KOPT-K1 (cell line): Measurements from ENCODE around the gene HS6ST3.

Experiments
- H3K27ac ChIP-seq: fragments of 200-600 bp; sonication (generic); 2 replicates; pipeline ENCODE4 v1.5.1; 2016; ENCODE audit warnings: antibody characterized with exemption, mild to moderate bottlenecking, low read depth, low read length; ENCODE audit not compliant: poor library complexity, severe bottlenecking
- H3K36me3 ChIP-seq: fragments of 200-600 bp; sonication (generic); 2 replicates; pipeline ENCODE4 v1.5.1; 2017; ENCODE audit warnings: antibody characterized with exemption, mild to moderate bottlenecking, low read length, moderate library complexity; ENCODE audit not compliant: insufficient read depth
- H3K9me3 ChIP-seq: fragments of 200-600 bp; sonication (generic); 2 replicates; pipeline ENCODE4 v1.5.1; 2017; ENCODE audit warnings: antibody characterized with exemption, low read length, mild to moderate bottlenecking; ENCODE audit not compliant: insufficient read depth, poor library complexity, severe bottlenecking

HS6ST3 gene

GRCh38 chr13:96532804-96533203, 442.9 kb downstream of the HS6ST3 start:
- no peaks in the 10 kb centered on the region for H3K36me3 ChIP-seq
- no peak overlapping the region for H3K27ac ChIP-seq
- no peaks in the 10 kb centered on the region for H3K9me3 ChIP-seq

DNA sequence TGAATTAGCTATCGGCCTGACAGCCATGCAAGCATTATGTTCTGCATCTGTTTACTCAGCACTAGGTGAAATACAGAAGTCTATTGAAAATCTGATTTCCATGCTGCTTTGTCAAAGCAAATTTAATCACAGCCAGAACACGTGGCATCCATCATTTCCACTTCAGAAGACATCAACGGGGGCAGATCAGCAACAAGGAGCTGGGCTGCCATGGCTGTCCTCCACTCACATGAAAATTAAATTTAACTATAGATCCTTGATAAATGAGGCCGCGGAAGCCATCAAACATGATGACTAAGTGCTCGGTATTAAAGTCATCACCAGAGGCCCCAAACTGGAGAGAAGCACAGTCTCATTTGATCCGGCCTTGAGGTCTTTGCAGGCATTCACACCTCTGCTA, 443.5 kb downstream of the HS6ST3 start:
- Histone ChIP-seq H3K36me3 (no peaks in the 10 kb centered on the region), H3K9me3 (no peaks in the 10 kb centered on the region), H3K27ac (no peak overlapping the region)

- Histone ChIP-seq H3K9me3 (no peaks in the 10 kb centered on the region), H3K27ac (no peak overlapping the region), H3K36me3 (no peaks in the 10 kb centered on the region)
Observed at GRCh38 chr13:96539791-96540190, 449.9 kb downstream of the HS6ST3 start.

GRCh38 chr13:96540670-96541069, 450.8 kb downstream of the HS6ST3 start:
- H3K36me3 ChIP-seq: no peaks in the 10 kb centered on the region
- no peak overlapping the region for H3K27ac ChIP-seq
- H3K9me3 ChIP-seq: no peaks in the 10 kb centered on the region

DNA sequence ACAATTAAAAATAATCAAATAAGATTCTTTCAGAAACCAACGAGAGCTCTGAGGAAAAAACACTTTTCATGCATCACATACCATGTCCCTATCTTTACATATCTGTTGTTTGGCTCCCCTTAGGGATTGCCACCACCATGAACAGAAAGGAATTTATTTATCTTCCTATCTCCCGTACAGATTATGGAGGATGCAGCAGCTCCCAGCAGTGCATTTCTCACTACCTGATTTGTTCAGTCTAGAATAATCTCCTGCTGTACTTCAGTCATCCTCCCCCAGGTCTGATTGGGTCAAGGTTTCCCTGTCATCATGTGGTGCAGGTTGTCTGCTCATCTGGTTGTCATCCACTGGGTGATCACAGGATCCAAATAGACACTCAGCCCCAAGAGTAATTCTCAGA, 453.1 kb downstream of the HS6ST3 start:
- H3K9me3 ChIP-seq: no peaks in the 10 kb centered on the region
- no peak overlapping the region for H3K27ac ChIP-seq
- no peaks in the 10 kb centered on the region for H3K36me3 ChIP-seq

DNA sequence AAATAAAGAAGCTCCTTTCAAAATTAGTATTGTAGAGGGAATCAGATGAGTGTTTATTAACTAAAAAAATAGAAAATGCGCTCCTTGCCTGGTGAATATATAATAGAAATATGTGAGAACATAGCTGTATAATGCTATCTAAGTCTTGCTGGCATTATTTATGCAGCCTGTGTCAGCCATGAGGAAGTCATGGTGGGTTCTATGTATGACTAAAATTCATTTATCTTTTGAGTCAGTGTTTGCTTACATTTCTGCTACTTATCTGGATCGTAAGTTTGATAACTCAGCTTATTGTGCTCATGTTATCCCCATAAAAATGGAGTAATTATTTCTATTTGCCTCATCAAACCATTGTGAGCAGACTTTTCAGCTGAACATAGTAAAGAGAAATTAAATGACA, 455.1 kb downstream of the HS6ST3 start:
- H3K9me3 ChIP-seq: no peaks in the 10 kb centered on the region
- H3K27ac ChIP-seq: no peak overlapping the region
- H3K36me3 ChIP-seq: no peaks in the 10 kb centered on the region

- Histone ChIP-seq H3K36me3 (no peaks in the 10 kb centered on the region), H3K27ac (no peak overlapping the region), H3K9me3 (no peaks in the 10 kb centered on the region)
Observed at GRCh38 chr13:96546463-96546862, 456.6 kb downstream of the HS6ST3 start.

DNA sequence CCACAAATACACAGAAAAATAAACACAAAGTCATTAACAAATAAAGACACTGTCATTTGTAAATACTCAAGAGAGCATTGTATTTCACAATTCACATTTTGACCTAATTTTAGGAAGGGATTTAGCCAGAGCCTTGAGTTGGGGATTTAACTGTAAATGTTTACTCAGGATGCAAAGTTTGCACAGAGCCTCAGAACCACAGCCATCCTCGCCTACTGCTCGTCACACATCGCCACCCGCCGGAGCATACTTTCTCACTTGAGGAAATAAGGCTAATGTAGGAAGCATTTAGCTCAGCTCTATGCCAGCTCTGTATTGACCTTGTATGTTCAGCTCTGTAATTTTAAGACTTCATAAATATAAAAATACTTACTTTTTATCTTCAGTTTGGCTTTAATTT, 461.6 kb downstream of the HS6ST3 start:
- Histone ChIP-seq H3K36me3 (no peaks in the 10 kb centered on the region), H3K27ac (no peak overlapping the region), H3K9me3 (no peaks in the 10 kb centered on the region)

DNA sequence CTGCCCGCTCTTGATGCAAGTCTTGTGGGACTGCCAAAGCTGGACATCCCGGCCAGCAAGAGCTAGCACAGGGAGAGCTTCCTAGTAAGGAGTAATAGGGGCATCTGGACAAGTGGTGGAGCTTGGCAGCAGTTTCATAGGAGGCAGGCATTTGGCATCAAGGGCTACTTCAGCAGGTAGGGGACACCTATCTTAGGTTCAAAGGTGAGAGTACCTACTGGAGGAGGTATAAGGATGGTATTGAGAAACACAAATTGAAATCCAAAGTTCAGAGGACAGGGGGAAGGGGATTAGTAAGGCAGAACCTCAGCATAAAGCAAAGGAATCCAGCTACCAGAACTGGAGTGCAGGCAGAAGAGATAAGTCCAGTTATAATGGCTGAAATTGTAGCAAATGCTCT, 462.7 kb downstream of the HS6ST3 start:
- no peaks in the 10 kb centered on the region for H3K36me3 ChIP-seq
- H3K27ac ChIP-seq: no peak overlapping the region
- no peaks in the 10 kb centered on the region for H3K9me3 ChIP-seq

- Histone ChIP-seq H3K36me3 (no peaks in the 10 kb centered on the region), H3K27ac (no peak overlapping the region), H3K9me3 (no peaks in the 10 kb centered on the region)
Observed at GRCh38 chr13:96553796-96554195, 463.9 kb downstream of the HS6ST3 start.

- H3K27ac ChIP-seq: no peak overlapping the region
- no peaks in the 10 kb centered on the region for H3K36me3 ChIP-seq
- no peaks in the 10 kb centered on the region for H3K9me3 ChIP-seq
Observed at GRCh38 chr13:96573563-96573962, 483.7 kb downstream of the HS6ST3 start.

DNA sequence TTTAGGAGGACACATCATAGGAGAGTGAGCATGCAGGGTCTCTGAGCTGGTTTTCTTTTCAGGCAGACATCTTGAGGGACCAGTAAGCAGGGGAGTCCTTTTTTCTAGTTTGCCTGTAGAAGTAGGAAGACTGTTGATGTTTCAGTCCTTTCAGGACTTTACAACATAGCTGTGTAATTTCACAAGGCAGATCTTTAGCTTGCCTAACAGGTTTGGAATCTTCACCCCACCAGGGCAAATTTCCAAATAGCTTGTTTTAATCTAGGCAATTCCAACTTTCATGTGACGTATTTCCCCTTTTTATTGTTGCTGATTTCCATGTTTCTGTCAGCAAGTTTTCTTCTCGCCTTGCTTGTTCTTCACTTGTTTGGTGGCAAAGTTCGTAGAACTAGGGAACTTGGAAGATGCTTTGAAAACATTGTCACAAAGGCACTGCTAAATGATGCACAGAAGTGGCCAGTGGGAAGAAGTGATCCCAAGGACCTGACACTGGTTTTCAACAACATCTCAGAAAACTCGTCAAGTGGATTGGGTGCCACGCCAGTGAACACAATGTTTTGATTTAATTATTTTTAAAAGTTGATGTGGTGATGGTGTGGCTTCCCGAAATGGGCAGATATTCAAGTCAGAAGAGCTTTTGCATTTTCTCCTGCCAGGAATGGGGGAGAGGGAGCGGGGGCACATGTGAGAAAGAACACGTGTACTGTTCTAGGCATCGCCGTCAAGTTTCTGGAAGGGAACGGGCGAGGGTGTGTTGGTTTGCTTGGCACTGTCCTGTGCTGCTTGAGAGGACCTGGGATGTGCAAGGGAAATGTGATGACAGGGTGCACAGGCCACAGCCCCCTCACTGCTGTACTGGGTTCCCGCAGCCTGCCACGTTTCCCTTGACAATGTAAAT, 485.8 kb downstream of the HS6ST3 start:
- H3K9me3 ChIP-seq: no peaks in the 10 kb centered on the region
- H3K27ac ChIP-seq: no peak overlapping the region
- H3K36me3 ChIP-seq: no peaks in the 10 kb centered on the region

GRCh38 chr13:96581741-96582140, 491.8 kb downstream of the HS6ST3 start:
- Histone ChIP-seq H3K27ac (no peak overlapping the region), H3K36me3 (no peaks in the 10 kb centered on the region), H3K9me3 (no peaks in the 10 kb centered on the region)

DNA sequence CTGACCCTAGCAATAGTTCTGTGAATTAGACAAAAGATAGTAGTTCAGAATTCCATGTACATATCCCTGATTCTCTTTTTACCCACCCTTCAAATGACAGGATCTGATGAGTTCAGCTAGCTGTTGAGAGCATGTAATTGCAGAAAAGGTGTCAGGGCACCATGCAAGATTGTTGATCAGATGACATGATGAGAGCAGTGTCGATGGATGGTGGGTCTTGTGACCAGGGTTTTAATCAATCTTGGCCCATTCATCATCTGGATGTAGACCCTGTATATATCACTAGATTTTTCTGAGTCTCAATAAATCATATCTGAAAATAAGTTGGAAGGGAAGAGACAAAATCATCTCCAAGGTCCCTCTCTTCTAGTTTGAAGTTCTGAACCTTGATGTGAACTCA, 525.3 kb downstream of the HS6ST3 start:
- Histone ChIP-seq H3K36me3 (no peaks in the 10 kb centered on the region), H3K9me3 (no peaks in the 10 kb centered on the region), H3K27ac (no peak overlapping the region)

- Histone ChIP-seq H3K27ac (no peak overlapping the region), H3K9me3 (no peaks in the 10 kb centered on the region), H3K36me3 (no peaks in the 10 kb centered on the region)
Observed at GRCh38 chr13:96617528-96617927, 527.6 kb downstream of the HS6ST3 start.

- Histone ChIP-seq H3K27ac (no peak overlapping the region), H3K9me3 (no peaks in the 10 kb centered on the region), H3K36me3 (no peaks in the 10 kb centered on the region)
Observed at GRCh38 chr13:96621634-96622183, 531.8 kb downstream of the HS6ST3 start.
